Liver (tissue), 9 donors: ENCODE data around the gene NR0B1. TPM values are rescaled to one million over a fixed set of nuclear protein-coding genes. Genes with fewer than 3 reads are reported as not detected.

Source experiments
- DNase-seq: peaks from one replicate; pipeline ENCODE4 v3.0.0-alpha.2; 2017; ENCODE audit warnings: low spot score
- H3K27ac ChIP-seq, 2 donors: one replicate each; pipeline ENCODE4 v1.7.0; 2013; ENCODE audit warnings: inconsistent platforms in 2 of 2, low read length in 2 of 2, control low read depth in 1 of 2, low read depth in 1 of 2, mild to moderate bottlenecking in 1 of 2
- H3K27me3 ChIP-seq, 4 donors: one replicate each; pipeline versions ENCODE4 v1.6.1 to v1.7.0; 2013; ENCODE audit warnings: low read length in 3 of 4, inconsistent platforms in 1 of 4, mild to moderate bottlenecking in 1 of 4, moderate library complexity in 1 of 4; ENCODE audit not compliant: control insufficient read depth in 4 of 4, insufficient read depth in 4 of 4
- H3K36me3 ChIP-seq, 4 donors: one replicate each; pipeline versions ENCODE4 v1.6.1 to v1.7.0; 2013; ENCODE audit warnings: low read length in 3 of 4, mild to moderate bottlenecking in 3 of 4, low read depth in 1 of 4, moderate library complexity in 1 of 4; ENCODE audit not compliant: control insufficient read depth in 4 of 4, insufficient read depth in 3 of 4
- H3K4me1 ChIP-seq, 4 donors: one replicate each; pipeline versions ENCODE4 v1.6.1 to v1.7.0; 2013; ENCODE audit warnings: low read length in 3 of 4, mild to moderate bottlenecking in 3 of 4, moderate library complexity in 1 of 4; ENCODE audit not compliant: control insufficient read depth in 4 of 4, insufficient read depth in 4 of 4
- H3K4me3 ChIP-seq, 3 donors: one replicate each; pipeline versions ENCODE4 v1.6.1 to v1.7.0; 2013; ENCODE audit warnings: low read length in 3 of 3, control low read depth in 1 of 3, low read depth in 1 of 3, mild to moderate bottlenecking in 1 of 3
- H3K9ac ChIP-seq, 2 donors: one replicate each; pipeline ENCODE4 v1.7.0; 2013; ENCODE audit warnings: low read length in 2 of 2, mild to moderate bottlenecking in 2 of 2, moderate library complexity in 2 of 2, control low read depth in 1 of 2, low read depth in 1 of 2
- H3K9me3 ChIP-seq, 4 donors: one replicate each; pipeline versions ENCODE4 v1.6.1 to v1.7.0; 2013; ENCODE audit warnings: low read length in 3 of 4; ENCODE audit not compliant: control insufficient read depth in 4 of 4
- ATF3 ChIP-seq: IDR thresholded peaks from 2 replicates; pipeline ENCODE4 v1.6.1; 2016; ENCODE audit warnings: antibody characterized with exemption
- EGR1 ChIP-seq, 2 donors: IDR thresholded peaks; 2 replicates each; pipeline ENCODE4 v1.6.1; 2016 to 2018; ENCODE audit warnings: antibody characterized with exemption in 2 of 2, low read depth in 2 of 2
- FOXA1 ChIP-seq: IDR thresholded peaks from 2 replicates; pipeline ENCODE4 v1.6.1; 2016; ENCODE audit warnings: antibody characterized with exemption
- FOXA2 ChIP-seq: IDR thresholded peaks from 2 replicates; pipeline ENCODE4 v1.6.1; 2016; ENCODE audit warnings: antibody characterized with exemption
- GABPA ChIP-seq, 2 donors: IDR thresholded peaks in 1 of 2; conservative IDR thresholded peaks in 1 of 2; 2 replicates each; pipeline ENCODE4 v1.6.1; 2016; ENCODE audit warnings: antibody characterized with exemption in 2 of 2, mild to moderate bottlenecking in 1 of 2, moderate library complexity in 1 of 2
- HNF4A ChIP-seq, 2 donors: conservative IDR thresholded peaks; 2 replicates each; pipeline ENCODE4 v1.6.1; 2016; ENCODE audit warnings: antibody characterized with exemption in 2 of 2, mild to moderate bottlenecking in 2 of 2
- HNF4G ChIP-seq: IDR thresholded peaks from 2 replicates; pipeline ENCODE4 v1.6.1; 2016; ENCODE audit warnings: antibody characterized with exemption
- RXRA ChIP-seq, 2 donors: IDR thresholded peaks; 2 replicates each; pipeline ENCODE4 v1.6.1; 2017 to 2018; ENCODE audit warnings: antibody characterized with exemption in 2 of 2, mild to moderate bottlenecking in 1 of 2
- SP1 ChIP-seq: IDR thresholded peaks from 2 replicates; pipeline ENCODE4 v1.6.1; 2018; ENCODE audit warnings: antibody characterized with exemption, mild to moderate bottlenecking
- YY1 ChIP-seq: IDR thresholded peaks from 2 replicates; pipeline ENCODE4 v1.6.1; 2016; ENCODE audit warnings: antibody characterized with exemption, mild to moderate bottlenecking
- WGBS: extraction: QIAGEN DNeasy Blood & Tissue Kit; methylation state at CpG from one replicate; pipeline ENCODE4 v1.1.7; 2013; 5-methylcytosine and 5-hydroxymethylcytosine counted together
- polyA plus RNA-seq, 2 donors: library from polyadenylated mRNA; stranded (reverse) in 1 of 2; unstranded in 1 of 2; fragments of 200-250 nt in 1 of 2; fragments of >200 nt in 1 of 2; fragmentation: Nextera tagmentation in 1 of 2; extraction: Ambion mirVana in 1 of 2; gene quantifications; one replicate each; pipeline versions ENCODE4 v1.2.1 to v1.2.3, GENCODE V29; 2013 to 2015
- total RNA-seq, 2 donors: library from RNA; depleted of rRNA; stranded (reverse); fragments of >200 nt; gene quantifications; one replicate each; pipeline ENCODE4 v1.2.3, GENCODE V29; 2014
- donor health status: healthy.
- donor health status: healthy.
- donor health status: healthy.
- donor health status: healthy.
- donor health status: healthy.

Gene NR0B1
- total and polyA plus RNA-seq, 4 donors: not detected

GRCh38 chrX:30259927-30260326 lies 49.3 kb downstream of the NR0B1 start:
- no peak for TF ChIP-seq HNF4G
- no peak for TF ChIP-seq RXRA (IDR thresholded peaks at IDR 0.05)
- no peak for TF ChIP-seq ATF3
- no peak for TF ChIP-seq EGR1 (IDR thresholded peaks at IDR 0.05; ENCODE audit: low read depth in 2 of 2)
- TF ChIP-seq FOXA1: no peak
- TF ChIP-seq GABPA (IDR thresholded peaks at IDR 0.05 in 1 of 2, conservative IDR thresholded peaks at IDR 0.05 in 1 of 2): no peak
- TF ChIP-seq YY1: no peak
- no peak for TF ChIP-seq FOXA2
- no peak for TF ChIP-seq SP1
- TF ChIP-seq HNF4A (conservative IDR thresholded peaks at IDR 0.05): no peak
- H3K4me1 ChIP-seq: no peaks in the 10 kb centered on the region
- no peaks in the 10 kb centered on the region for H3K36me3 ChIP-seq
- no peak overlapping the region for H3K9ac ChIP-seq
- no peak for DNase-seq
- H3K27ac ChIP-seq: no peak overlapping the region
- no peak overlapping the region for H3K4me3 ChIP-seq
- no peaks in the 10 kb centered on the region for H3K27me3 ChIP-seq
- 88% methylated on average over 2 of the region's 2 CpGs for WGBS
- H3K9me3 ChIP-seq: no peaks in the 10 kb centered on the region

Other genes starting within 250 kb of the NR0B1 start
- gene MAGEB2, start 93.8 kb downstream of the NR0B1 start, total RNA-seq: not detected
- gene MAGEB2, start 93.8 kb downstream of the NR0B1 start, polyA plus RNA-seq: not detected
- gene MAGEB3, start 78.7 kb downstream of the NR0B1 start, total RNA-seq: not detected
- gene MAGEB3, start 78.7 kb downstream of the NR0B1 start, polyA plus RNA-seq: not detected
- not detected for gene MAGEB4, start 67.4 kb downstream of the NR0B1 start, total RNA-seq
- not detected for gene MAGEB4, start 67.4 kb downstream of the NR0B1 start, polyA plus RNA-seq
- not detected for gene MAGEB1, start 62.2 kb downstream of the NR0B1 start, total RNA-seq
- gene MAGEB1, start 62.2 kb downstream of the NR0B1 start, polyA plus RNA-seq: not detected